Measurements from ENCODE around the gene FAM210B. TPM values are rescaled to one million over a fixed set of nuclear protein-coding genes. Genes with fewer than 3 reads are reported as not detected.

FAM210B gene
- total and polyA plus RNA-seq, 2 of the 13 experiments (the other 11 are each of a cell fraction or from before 2014, with no cell fraction given) = 75.9 to 107 TPM

DNA sequence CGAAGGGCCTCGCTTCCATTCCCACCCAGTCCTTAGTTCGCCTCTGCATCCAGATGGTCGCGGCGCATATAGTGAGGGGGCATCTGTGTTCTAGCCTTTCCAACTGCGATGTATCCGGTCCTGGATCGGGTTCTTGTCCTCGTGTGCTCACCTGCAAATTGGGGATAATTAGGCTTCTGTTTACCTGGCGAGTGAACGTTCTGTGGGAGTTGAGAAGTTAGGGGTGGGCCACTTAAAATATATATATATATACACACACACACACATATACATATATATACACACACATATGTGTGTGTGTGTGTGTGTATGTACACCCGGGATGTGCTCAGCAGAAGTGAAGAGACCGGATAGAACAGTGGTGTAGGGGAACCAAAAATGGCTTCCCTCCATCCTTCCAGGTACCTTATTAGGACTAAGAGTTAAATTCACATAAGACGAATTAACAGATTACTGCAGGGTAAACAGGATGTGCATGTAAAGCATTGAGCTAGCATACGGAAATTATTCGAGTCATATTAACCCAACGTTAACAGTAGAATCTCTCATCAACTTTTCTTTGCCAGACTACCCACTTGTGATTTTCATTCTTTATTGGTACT lies 34.2 kb downstream of the FAM210B start (continued):
- TF ChIP-seq, protein P1, sequence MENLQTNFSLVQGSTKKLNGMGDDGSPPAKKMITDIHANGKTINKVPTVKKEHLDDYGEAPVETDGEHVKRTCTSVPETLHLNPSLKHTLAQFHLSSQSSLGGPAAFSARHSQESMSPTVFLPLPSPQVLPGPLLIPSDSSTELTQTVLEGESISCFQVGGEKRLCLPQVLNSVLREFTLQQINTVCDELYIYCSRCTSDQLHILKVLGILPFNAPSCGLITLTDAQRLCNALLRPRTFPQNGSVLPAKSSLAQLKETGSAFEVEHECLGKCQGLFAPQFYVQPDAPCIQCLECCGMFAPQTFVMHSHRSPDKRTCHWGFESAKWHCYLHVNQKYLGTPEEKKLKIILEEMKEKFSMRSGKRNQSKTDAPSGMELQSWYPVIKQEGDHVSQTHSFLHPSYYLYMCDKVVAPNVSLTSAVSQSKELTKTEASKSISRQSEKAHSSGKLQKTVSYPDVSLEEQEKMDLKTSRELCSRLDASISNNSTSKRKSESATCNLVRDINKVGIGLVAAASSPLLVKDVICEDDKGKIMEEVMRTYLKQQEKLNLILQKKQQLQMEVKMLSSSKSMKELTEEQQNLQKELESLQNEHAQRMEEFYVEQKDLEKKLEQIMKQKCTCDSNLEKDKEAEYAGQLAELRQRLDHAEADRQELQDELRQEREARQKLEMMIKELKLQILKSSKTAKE (CRISPR knock-in tag; IDR thresholded peaks at IDR 0.05; ENCODE audit: borderline replicate concordance) = peak; percentile 14; the same call in 1 of the 2 replicates
- TF ChIP-seq ZNF20 (CRISPR knock-in tag; IDR thresholded peaks at IDR 0.05) (no peak), ZSCAN31 (CRISPR knock-in tag; IDR thresholded peaks at IDR 0.05; ENCODE audit: low read depth) (no peak), CC2D1A (CRISPR knock-in tag; IDR thresholded peaks at IDR 0.05) (peak; percentile 23; the same call in 1 of the 2 replicates), SRY (CRISPR knock-in tag; IDR thresholded peaks at IDR 0.05) (peak; percentile 4; the same call in 1 of the 2 replicates), ZNF703 (CRISPR knock-in tag; IDR thresholded peaks at IDR 0.05; ENCODE audit: borderline replicate concordance) (0 out of 2 replicates have a peak, but pooled peaks have one; percentile 18), FLYWCH1 (CRISPR knock-in tag; IDR thresholded peaks at IDR 0.05) (no peak), ZNF75D (CRISPR knock-in tag; IDR thresholded peaks at IDR 0.05; ENCODE audit: borderline replicate concordance) (no peak), SMAD9 (CRISPR knock-in tag; IDR thresholded peaks at IDR 0.05) (0 out of 2 replicates have a peak, but pooled peaks have one; percentile 9), ZNF768 (CRISPR knock-in tag; IDR thresholded peaks at IDR 0.05) (no peak), SAP130 (CRISPR knock-in tag; IDR thresholded peaks at IDR 0.05; ENCODE audit: low read depth) (no peak), CCAR2 (optimal IDR thresholded peaks at IDR 0.05; ENCODE audit: low read depth, low read length) (no peak), ZNF224 (CRISPR knock-in tag; IDR thresholded peaks at IDR 0.05) (0 out of 2 replicates have a peak, but pooled peaks have one; percentile 3), ZNF253 (CRISPR knock-in tag; IDR thresholded peaks at IDR 0.05; ENCODE audit: borderline replicate concordance) (no peak), XBP1 (CRISPR knock-in tag; IDR thresholded peaks at IDR 0.05) (0 out of 2 replicates have a peak, but pooled peaks have one; percentile 6)
- TF ChIP-seq, protein P2, sequence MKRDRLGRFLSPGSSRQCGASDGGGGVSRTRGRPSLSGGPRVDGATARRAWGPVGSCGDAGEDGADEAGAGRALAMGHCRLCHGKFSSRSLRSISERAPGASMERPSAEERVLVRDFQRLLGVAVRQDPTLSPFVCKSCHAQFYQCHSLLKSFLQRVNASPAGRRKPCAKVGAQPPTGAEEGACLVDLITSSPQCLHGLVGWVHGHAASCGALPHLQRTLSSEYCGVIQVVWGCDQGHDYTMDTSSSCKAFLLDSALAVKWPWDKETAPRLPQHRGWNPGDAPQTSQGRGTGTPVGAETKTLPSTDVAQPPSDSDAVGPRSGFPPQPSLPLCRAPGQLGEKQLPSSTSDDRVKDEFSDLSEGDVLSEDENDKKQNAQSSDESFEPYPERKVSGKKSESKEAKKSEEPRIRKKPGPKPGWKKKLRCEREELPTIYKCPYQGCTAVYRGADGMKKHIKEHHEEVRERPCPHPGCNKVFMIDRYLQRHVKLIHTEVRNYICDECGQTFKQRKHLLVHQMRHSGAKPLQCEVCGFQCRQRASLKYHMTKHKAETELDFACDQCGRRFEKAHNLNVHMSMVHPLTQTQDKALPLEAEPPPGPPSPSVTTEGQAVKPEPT (CRISPR knock-in tag; IDR thresholded peaks at IDR 0.05; ENCODE audit: low read depth) = no peak
- TF ChIP-seq, protein P3, sequence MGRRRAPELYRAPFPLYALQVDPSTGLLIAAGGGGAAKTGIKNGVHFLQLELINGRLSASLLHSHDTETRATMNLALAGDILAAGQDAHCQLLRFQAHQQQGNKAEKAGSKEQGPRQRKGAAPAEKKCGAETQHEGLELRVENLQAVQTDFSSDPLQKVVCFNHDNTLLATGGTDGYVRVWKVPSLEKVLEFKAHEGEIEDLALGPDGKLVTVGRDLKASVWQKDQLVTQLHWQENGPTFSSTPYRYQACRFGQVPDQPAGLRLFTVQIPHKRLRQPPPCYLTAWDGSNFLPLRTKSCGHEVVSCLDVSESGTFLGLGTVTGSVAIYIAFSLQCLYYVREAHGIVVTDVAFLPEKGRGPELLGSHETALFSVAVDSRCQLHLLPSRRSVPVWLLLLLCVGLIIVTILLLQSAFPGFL (CRISPR knock-in tag; IDR thresholded peaks at IDR 0.05) = no peak
- TF ChIP-seq, protein P4, sequence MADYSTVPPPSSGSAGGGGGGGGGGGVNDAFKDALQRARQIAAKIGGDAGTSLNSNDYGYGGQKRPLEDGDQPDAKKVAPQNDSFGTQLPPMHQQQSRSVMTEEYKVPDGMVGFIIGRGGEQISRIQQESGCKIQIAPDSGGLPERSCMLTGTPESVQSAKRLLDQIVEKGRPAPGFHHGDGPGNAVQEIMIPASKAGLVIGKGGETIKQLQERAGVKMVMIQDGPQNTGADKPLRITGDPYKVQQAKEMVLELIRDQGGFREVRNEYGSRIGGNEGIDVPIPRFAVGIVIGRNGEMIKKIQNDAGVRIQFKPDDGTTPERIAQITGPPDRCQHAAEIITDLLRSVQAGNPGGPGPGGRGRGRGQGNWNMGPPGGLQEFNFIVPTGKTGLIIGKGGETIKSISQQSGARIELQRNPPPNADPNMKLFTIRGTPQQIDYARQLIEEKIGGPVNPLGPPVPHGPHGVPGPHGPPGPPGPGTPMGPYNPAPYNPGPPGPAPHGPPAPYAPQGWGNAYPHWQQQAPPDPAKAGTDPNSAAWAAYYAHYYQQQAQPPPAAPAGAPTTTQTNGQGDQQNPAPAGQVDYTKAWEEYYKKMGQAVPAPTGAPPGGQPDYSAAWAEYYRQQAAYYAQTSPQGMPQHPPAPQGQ (CRISPR knock-in tag; IDR thresholded peaks at IDR 0.05; ENCODE audit: borderline replicate concordance) = no peak
- TF ChIP-seq, protein P5, sequence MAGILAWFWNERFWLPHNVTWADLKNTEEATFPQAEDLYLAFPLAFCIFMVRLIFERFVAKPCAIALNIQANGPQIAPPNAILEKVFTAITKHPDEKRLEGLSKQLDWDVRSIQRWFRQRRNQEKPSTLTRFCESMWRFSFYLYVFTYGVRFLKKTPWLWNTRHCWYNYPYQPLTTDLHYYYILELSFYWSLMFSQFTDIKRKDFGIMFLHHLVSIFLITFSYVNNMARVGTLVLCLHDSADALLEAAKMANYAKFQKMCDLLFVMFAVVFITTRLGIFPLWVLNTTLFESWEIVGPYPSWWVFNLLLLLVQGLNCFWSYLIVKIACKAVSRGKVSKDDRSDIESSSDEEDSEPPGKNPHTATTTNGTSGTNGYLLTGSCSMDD (CRISPR knock-in tag; IDR thresholded peaks at IDR 0.05) = 0 out of 2 replicates have a peak, but pooled peaks have one; percentile 3
